Measurements from ENCODE around the gene CRIP1.

Gene CRIP1

GRCh38 chr14:105532735-105533141 lies 46.1 kb downstream of the CRIP1 start:
- no peak overlapping the region for H3K4me3 ChIP-seq (replicated peaks; ENCODE audit: low read depth, low read length)
- TF ChIP-seq CTCF (IDR thresholded peaks at IDR 0.05; ENCODE audit: low read depth, low read length, missing control alignments): peak; percentile 42
- no peak for DNase-seq (ENCODE audit: extremely low read depth, low read depth)

GRCh38 chr14:105533391-105533790 lies 46.7 kb downstream of the CRIP1 start:
- no peak for TF ChIP-seq CTCF (IDR thresholded peaks at IDR 0.05; ENCODE audit: low read depth, low read length, missing control alignments)
- H3K4me3 ChIP-seq (replicated peaks; ENCODE audit: low read depth, low read length): no peak overlapping the region
- DNase-seq (ENCODE audit: extremely low read depth, low read depth): no peak

GRCh38 chr14:105533811-105534498 lies 47.3 kb downstream of the CRIP1 start:
- H3K4me3 ChIP-seq (replicated peaks; ENCODE audit: low read depth, low read length): no peak overlapping the region
- DNase-seq (ENCODE audit: extremely low read depth, low read depth): no peak
- no peak for TF ChIP-seq CTCF (IDR thresholded peaks at IDR 0.05; ENCODE audit: low read depth, low read length, missing control alignments)

GRCh38 chr14:105534586-105534985 lies 47.9 kb downstream of the CRIP1 start:
- H3K4me3 ChIP-seq (replicated peaks; ENCODE audit: low read depth, low read length): no peak overlapping the region
- no peak for DNase-seq (ENCODE audit: extremely low read depth, low read depth)
- TF ChIP-seq CTCF (IDR thresholded peaks at IDR 0.05; ENCODE audit: low read depth, low read length, missing control alignments): no peak

- no peak for DNase-seq (ENCODE audit: extremely low read depth, low read depth)
- TF ChIP-seq CTCF (IDR thresholded peaks at IDR 0.05; ENCODE audit: low read depth, low read length, missing control alignments): no peak
- H3K4me3 ChIP-seq (replicated peaks; ENCODE audit: low read depth, low read length): no peak overlapping the region
These were observed 49.4 kb downstream of the CRIP1 start for GRCh38 chr14:105536051-105536450.

GRCh38 chr14:105536691-105537579 lies 50.2 kb downstream of the CRIP1 start:
- no peak overlapping the region for H3K4me3 ChIP-seq (replicated peaks; ENCODE audit: low read depth, low read length)
- no peak for DNase-seq (ENCODE audit: extremely low read depth, low read depth)
- no peak for TF ChIP-seq CTCF (IDR thresholded peaks at IDR 0.05; ENCODE audit: low read depth, low read length, missing control alignments)

All from HFF-Myc (cell line).